Hindlimb muscle (tissue), 1 donor: ENCODE data around the gene ALPK3. TPM values are rescaled to one million over a fixed set of nuclear protein-coding genes. Genes with fewer than 3 reads are reported as not detected.

ENCODE experiments used
- polyA plus RNA-seq: library from polyadenylated mRNA; unstranded; fragments of 120-200 nt; gene quantifications from one replicate; pipeline ENCODE4 v1.2.1, GENCODE V29; 2013; ENCODE audit not compliant: insufficient read length

The ALPK3 gene
- polyA plus RNA-seq, 1 donor = 106 TPM

Other genes starting within 250 kb of the ALPK3 start
- gene ZSCAN2, start 216.3 kb upstream of the ALPK3 start, polyA plus RNA-seq = 14.0 TPM
- 17.5 TPM for gene WDR73, start 163.1 kb upstream of the ALPK3 start, polyA plus RNA-seq
- 1.6 TPM for gene NMB, start 159.2 kb upstream of the ALPK3 start, polyA plus RNA-seq
- gene SEC11A, start 101.2 kb upstream of the ALPK3 start, polyA plus RNA-seq = 279 TPM
- 26.1 TPM for gene ZNF592, start 68.8 kb upstream of the ALPK3 start, polyA plus RNA-seq
- 0.32 TPM for gene SLC28A1, start 67.3 kb downstream of the ALPK3 start, polyA plus RNA-seq
- 25.4 TPM for gene PDE8A, start 164.5 kb downstream of the ALPK3 start, polyA plus RNA-seq